GM18526 (cell line): ENCODE data around the gene PTPRE.

Experiments
- POLR2A ChIP-seq: IDR thresholded peaks from 3 replicates; pipeline ENCODE4 v1.6.1; 2011; ENCODE audit not compliant: insufficient read length; ENCODE audit errors: extremely low read depth

PTPRE gene

DNA sequence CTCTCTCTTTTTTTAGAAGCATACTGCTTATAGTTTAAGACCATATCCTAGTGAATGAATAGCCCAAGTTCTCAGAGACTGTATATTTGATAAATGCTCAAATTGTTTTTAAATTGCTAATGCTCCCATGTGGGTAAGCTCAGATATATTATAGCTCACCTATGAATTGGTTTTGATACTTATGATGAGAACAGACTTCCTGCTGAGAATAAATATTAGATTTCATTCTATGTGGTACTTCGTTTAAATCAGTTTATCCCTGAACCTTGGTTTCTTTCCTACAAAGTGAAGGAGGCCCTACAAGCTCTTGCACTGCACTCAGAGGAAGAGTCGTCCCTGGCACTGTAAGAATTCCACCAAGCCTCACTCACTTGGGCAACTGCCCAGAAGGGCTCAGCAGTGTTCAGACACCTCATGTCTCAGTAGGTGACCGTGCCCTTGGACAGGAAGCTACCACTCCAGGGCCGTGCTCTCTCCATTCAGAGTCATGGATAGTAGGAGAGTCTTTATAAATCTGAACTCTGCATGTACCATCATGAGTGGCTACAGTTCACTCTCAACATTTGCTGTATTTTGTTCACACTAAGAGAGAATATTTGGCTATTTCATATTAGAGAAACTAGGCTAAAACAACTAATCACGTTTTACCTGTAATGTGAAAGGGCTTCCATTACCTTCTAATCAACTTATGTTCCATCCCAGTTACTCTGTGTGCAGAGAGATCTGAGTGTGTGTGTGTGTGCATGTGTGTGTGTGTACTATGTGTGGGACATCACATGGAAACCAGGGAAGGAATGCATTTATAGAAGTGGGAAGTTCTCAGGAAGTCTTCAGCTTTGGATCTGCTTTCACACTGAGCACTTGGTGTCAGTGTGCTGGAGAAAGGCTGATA is 93.8 kb downstream of the PTPRE start:
- TF ChIP-seq POLR2A: no peak

DNA sequence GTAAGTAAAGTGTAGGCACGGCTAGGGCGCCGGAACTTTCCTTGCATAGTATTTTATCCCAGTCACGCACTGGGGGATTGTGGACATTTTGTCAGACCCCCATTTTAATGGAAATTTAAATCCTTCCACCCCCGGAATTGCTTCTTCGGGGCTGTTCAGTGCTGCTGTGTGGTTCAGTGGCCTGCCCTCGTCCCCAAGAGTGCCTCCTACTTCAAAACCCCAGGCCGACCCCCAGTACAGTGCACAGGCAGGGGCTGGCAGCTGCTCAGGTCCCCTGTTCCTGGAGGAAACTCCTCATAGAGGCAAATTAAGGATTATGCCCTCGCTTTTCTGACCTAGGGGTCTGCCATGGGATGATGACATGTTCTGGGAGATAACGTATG is 94.5 kb downstream of the PTPRE start:
- TF ChIP-seq POLR2A: no peak

DNA sequence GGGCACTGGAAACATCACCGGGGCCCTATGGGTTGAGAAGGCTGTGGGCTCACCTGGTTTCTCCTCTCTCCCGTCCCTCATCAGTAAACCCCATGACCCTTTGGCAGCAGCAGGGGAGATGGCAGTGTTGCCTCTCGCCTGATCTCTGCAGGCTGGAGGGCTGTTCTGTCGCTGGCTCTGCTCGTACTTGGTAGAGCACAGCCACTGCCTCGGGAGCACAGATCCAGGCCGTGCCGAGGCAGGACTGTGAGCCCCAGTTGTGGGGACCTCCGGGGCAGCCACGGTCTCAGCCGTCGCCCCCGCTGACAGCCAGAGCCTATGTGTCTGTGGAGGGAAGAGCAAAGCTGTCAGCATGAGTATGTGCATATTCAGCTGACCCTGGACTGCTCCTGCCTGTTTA is 94.9 kb downstream of the PTPRE start:
- TF ChIP-seq POLR2A: no peak

DNA sequence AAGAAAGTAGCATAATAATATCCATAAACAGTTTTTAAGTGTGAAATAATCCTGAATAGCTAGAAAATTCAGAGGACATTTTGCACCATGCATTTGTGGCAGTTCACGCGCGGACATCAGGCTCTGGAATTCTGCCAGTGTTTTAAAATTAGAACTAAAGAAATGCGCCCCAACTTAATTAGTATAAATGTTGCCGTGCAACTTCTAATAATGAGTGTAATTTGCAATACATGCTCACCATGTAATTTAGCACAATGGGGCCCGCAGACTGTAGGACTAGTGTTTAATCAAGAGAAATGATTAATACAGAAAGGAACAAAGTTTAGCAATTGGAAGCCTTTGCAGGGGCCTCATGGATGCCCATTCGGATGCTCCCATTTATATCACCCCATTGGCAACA is 96.6 kb downstream of the PTPRE start:
- no peak for TF ChIP-seq POLR2A

DNA sequence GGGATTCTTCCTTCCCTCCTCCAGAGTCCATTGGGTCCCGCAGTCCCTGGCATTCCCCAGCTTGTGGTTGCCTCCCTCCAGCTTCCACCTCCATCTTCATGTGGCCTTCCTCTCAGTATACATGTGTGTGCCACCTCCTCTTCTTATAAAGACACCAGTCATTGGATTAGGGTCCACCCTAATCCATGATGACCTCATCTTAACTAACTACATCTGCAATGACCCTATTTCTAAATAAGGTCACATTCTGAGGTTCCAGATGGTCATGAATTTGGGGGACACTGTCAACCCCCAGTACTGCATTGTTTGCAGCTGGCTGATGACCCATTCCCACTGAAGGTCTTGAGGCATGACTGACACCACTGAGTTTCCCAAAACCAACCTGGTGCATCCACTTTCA is 99.0 kb downstream of the PTPRE start:
- TF ChIP-seq POLR2A: no peak

DNA sequence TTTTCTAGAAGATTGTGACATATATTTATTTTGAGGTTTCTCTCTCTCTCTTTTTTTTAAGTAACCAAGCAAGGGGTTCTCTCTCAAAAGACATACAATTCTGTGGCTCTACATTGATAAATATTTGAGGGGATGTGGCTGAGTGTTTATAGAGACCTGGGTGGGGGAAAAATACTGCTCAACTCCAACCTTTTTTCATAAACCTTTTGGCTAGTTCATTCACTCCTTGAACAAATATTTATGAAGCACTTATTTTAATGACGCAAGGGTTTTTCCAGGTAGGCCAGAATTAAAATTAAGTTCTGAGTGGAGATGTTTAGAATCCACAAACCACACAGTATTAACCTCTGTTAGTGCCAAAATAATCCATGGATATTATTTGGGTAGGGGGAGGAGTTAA is 100.2 kb downstream of the PTPRE start:
- no peak for TF ChIP-seq POLR2A

DNA sequence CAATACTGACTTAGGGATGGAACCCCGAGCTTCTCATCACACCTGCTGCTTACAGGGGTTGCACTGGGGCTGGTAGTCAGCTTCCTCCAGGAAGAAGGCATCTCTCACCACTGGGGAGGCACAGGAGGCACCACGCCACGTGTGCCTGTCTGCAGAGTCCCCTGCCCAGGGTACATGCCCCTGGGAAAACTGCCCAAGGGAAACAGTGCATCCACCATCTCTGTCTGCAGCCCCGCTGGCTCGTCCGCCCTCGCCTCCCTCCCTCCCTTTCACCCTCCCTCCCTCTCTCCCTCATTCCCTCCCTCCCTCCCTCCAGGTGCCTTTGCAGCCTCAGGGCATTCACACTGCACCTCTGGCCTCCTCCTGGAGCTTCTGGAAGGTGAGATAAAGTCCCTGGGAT is 101.1 kb downstream of the PTPRE start:
- TF ChIP-seq POLR2A: no peak

DNA sequence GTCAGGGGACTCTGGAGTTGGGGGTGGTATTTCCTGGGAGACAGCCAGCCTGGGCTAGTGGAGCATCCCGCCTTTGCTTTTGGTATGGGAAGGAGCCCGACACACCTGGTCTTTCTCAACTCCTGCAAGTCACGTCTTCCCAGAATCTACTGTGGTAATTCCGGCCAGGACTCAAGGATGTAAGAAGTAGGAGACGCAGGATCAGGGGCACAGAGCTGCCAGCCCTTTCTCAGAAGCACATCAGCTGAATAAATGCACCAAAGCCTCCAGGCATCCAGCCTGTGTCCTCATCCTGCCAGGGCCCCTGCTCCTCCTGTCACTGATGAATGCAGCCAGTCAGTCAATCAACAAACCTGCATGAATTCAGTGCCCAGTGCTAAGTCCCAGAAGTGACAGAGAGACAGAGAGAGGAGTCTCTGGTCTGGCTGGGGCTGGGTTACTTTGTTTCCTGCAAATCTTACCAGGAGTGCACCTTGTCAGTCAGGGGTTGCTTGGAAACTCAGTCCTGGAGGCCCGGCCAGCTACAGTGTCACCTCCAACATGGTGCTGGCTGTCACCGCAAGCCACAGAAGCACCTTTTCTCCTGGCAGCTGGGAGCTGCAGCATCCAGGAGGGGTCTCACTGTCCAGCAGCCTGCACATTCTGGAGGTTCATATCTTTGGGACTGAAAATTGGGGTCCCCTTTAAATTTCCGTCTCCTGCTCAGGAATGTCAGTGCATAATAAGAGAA is 101.8 kb downstream of the PTPRE start:
- no peak for TF ChIP-seq POLR2A

DNA sequence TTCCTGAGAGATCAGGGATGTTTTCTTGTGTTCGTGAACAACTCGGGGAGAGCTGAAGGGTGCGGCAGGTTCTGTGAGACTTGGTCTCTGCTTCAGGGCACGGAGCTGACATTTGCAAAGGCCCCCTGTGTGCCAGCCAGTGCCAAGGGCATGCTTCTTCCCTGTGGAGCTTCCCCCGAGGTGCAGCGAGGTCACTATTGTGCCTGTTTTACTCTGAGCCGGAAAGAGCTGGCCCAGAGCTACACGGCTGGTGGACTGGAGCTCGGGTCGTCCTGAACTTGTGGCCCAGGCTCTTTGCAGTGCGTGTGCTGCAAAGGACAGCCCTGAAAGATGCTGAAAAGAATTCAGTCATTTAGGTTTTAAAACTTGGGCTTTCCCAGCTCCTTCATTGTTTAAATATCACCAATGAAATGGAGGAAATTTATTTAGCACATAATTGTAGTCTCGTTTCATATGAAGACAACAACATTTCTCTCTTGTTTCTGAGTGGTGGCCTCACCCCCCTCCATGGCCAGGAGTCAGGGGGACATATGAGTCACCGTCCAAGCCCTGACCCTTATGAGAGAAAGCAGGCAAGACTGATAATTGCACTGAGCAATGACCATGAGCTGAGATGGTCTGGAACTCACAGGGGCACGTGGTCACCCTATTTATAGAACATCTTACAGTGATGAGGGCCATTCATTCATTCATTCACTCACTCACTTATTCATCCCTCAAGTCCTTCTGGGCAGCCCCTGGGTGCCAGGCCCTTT is 102.6 kb downstream of the PTPRE start:
- TF ChIP-seq POLR2A: no peak

DNA sequence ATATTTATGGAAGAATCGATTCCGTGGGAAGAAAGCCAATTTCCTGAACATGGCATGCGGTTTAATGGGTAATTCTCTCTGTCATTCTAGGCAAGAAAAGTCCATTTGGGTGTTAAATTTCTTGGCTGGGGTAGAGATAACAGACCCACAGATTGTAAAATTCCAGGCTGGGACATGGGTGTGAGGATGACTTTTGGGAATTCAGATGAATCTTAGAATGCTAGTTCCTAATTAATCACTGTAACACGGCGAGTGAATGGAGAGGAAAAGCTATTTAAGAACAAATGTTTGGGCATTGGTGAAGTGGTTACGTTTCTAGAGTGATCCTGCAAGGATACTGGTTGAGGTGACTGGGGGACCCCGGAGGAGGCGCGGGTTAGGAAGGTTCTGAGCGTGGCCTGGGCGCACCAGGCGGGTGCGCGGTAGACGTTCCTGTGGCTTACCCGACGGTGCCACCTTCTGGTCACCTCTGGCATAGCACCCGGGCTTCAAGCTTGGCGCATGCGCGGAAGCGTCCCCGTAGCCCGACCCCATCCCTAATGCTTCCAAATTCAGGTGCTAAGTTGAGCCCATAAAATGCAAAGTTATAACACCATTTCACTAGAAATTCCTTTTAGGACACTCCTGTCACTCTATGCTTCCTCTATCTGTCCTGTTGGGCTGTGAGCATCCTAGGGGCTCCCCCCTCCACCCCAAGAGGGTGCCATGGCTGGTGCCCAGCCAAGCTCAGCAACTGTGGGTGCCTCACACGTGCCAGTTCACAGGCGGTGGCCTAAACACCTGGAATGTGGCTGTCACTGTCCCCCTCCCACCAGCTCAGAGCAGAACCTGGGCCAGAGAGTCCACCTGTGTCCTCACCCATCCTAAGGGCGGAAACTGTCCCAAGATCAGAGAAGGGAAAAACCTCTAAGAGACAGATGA is 104.4 kb downstream of the PTPRE start:
- no peak for TF ChIP-seq POLR2A

DNA sequence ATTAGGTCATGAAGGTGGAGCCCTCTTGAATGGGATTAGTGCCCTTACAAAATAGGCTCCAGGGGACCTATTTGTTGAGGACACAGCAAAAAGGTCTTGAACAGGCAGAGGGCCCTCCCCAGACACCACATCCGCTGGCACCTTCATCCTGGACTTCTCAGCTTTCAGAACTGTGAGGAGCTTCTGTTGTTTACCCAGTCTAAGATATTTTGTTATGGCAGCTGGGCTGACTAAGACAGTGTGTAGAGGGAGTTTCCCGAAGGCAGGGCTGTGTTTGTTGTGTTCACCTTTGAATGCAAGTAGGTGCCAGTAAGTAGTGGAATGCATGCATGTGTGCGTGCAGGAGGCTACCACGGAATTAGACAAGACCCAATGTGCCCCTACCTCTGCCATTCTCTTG is 106.7 kb downstream of the PTPRE start:
- TF ChIP-seq POLR2A: no peak

DNA sequence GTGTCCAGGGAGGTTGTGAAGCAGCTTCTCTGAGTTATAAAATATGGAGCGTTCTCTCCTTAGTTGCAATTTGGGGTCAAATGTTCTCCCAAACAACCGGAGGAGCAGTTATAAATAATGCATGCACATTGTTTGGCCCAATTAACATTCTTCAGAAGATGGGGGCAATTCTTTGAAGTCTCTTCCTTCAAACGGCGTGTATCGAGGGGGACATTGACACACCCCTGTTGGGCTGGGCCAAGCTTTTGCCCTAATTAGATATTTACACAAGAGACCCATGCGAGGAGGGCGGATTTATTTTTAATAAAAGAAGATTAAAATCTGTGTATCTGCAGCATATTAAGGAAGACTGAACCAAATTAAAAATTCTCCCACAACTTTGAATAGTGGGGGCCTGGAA is 107.3 kb downstream of the PTPRE start:
- TF ChIP-seq POLR2A: no peak

DNA sequence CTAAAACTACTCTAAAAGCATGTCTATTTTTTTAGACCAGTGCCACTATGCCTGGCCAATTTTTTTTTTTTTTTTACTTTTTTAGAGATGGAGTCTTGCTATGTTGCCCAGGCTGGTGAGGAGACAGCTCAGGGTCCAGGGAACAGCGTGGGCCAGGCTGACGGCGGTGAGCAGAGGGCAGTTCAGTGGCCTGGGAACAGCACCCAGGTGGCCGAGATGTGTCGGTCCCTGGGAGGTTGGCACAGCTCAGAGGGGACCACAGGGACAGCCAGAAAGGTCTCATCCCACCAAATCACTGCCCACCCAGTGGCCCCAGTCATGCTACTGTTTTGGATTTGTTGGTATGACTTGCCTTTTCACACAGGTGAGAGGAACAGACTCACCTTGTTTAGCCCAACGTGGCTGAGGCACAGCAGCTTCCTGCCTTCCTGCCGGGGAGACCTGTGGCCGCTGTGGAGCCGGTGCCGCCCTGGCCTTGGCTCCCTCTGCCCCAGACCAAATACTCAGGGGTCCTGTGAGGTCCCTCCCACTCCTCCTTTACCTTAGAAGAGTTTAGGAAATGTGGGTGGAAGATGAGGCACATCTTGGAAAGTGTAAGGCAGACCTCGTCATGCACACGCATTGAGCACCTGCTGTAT is 109.6 kb downstream of the PTPRE start:
- no peak for TF ChIP-seq POLR2A

DNA sequence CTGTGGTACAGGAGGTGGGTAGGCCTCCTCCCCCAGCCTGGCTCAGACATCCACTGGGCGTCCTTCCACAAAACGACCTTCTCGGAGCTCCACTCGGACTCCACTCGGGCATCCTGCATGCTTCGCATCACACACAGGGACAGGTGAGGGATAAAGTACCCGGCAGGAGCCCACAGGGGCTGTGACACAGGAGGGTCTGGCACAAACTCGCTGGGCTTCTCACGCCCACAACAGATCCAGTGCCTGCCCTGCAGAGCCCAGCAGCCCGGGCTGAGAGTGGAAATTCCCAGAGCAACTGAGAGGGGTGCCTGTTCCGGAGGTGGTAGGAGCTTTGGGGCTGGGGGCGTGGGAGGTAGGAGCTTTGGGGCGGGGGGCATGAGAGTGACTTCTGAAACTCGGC is 110.9 kb downstream of the PTPRE start:
- TF ChIP-seq POLR2A: no peak

DNA sequence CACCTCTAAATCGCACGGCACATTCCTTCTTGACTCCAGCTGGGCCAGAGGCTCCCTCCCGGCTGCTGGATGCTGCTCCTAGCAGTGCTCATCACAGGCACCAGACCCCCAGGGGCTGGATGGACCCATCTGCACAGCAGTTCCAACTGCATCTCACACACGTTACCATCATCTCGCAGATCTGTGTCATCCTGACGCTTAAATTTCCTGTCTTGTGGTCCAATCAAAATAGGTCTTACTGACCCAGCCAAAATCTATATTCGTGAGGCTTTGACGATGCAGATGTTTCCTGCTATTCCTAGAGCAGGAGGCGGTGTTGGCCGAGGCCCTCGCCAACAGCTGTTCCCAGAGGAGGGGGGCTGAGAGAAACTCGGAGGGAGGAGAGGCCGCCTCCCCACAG is 111.3 kb downstream of the PTPRE start:
- TF ChIP-seq POLR2A: no peak

DNA sequence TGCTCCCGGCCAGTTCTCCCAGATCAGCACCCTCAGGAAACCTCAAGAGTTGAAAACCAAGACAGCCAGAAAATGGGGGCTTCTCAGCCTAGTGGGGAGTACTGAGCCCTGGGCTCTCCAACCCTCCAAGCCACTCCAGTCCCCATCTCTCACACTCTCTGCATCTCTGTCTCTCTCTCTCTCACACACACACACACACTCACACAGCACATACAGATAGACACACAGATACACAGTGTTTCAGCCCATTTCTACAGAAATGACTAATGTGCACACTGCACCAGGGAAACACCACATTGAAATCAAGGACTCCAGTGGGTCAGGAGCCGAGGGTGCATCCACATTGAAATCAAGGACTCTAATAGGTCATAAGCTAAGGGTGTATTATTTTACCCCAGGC is 111.8 kb downstream of the PTPRE start:
- TF ChIP-seq POLR2A: no peak
